Endothelial cell of umbilical vein (primary cell): ENCODE measurements around the gene STT3B.

Source experiments
- MYC ChIP-seq: IDR thresholded peaks from one replicate; pipeline ENCODE4 v1.6.1; 2011; ENCODE audit warnings: mild to moderate bottlenecking, low read depth, low read length
- POLR2A ChIP-seq: IDR thresholded peaks from 2 replicates; pipeline ENCODE4 v1.6.1; 2012; ENCODE audit warnings: low read depth, mild to moderate bottlenecking, control low read depth, low read length
- POLR2AphosphoS5 ChIP-seq: IDR thresholded peaks from 2 replicates; pipeline ENCODE4 v1.6.1; 2012; ENCODE audit warnings: low read depth, mild to moderate bottlenecking, control low read depth, low read length, moderate library complexity; ENCODE audit not compliant: insufficient read depth
- TF ChIP-seq, protein P1 (sequence below), 2 donors: IDR thresholded peaks; 1 replicate in 1 of 2; 2 replicates in 1 of 2; pipeline ENCODE4 v1.5.1; 2011; ENCODE audit warnings: low read length in 2 of 2, mild to moderate bottlenecking in 2 of 2, moderate library complexity in 2 of 2, control low read depth in 1 of 2, inconsistent platforms in 1 of 2, low read depth in 1 of 2; ENCODE audit not compliant: insufficient read depth in 1 of 2; ENCODE audit errors: extremely low read depth in 1 of 2
- TF ChIP-seq, protein P2 (sequence below): IDR thresholded peaks from 2 replicates; pipeline ENCODE4 v1.6.1; 2011; ENCODE audit not compliant: insufficient read depth, insufficient read length

DNA sequence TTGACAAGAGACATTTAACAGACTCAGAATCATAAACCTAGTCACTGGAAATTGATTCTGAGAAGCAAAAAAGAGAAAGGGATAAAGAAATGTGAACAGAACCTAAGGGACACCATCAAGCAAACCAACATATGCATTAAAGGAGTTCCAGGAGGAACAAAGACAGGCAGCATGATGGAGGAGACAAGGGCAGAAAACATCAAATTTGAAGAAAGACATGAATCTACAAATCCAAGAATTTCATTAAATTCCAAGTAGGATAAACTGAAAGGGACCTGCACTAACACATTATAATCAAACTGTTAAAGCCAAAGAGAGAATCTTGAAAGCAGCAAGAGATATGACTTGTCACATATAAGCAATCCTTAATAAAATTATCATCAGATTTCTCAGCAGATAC is 122.3 kb downstream of the STT3B start:
- no peak for TF ChIP-seq POLR2AphosphoS5
- TF ChIP-seq, protein P1, sequence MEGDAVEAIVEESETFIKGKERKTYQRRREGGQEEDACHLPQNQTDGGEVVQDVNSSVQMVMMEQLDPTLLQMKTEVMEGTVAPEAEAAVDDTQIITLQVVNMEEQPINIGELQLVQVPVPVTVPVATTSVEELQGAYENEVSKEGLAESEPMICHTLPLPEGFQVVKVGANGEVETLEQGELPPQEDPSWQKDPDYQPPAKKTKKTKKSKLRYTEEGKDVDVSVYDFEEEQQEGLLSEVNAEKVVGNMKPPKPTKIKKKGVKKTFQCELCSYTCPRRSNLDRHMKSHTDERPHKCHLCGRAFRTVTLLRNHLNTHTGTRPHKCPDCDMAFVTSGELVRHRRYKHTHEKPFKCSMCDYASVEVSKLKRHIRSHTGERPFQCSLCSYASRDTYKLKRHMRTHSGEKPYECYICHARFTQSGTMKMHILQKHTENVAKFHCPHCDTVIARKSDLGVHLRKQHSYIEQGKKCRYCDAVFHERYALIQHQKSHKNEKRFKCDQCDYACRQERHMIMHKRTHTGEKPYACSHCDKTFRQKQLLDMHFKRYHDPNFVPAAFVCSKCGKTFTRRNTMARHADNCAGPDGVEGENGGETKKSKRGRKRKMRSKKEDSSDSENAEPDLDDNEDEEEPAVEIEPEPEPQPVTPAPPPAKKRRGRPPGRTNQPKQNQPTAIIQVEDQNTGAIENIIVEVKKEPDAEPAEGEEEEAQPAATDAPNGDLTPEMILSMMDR (IDR thresholded peaks at IDR 0.05; ENCODE audit: extremely low read depth in 1 of 2, insufficient read depth in 1 of 2, low read depth in 1 of 2, low read length in 2 of 2): no peak
- TF ChIP-seq, protein P2, sequence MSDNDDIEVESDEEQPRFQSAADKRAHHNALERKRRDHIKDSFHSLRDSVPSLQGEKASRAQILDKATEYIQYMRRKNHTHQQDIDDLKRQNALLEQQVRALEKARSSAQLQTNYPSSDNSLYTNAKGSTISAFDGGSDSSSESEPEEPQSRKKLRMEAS: no peak
- no peak for TF ChIP-seq MYC
- TF ChIP-seq POLR2A: no peak
